Upper lobe of left lung (tissue), 6 donors: ENCODE results near the gene FALEC. TPM values are rescaled to one million over a fixed set of nuclear protein-coding genes. Genes with fewer than 3 reads are reported as not detected.

Experiments
- ATAC-seq, 2 donors: fragments of 200-7000 bp; cut with Tn5 transposase; one replicate each; pipeline ENCODE4 v1.9.1; 2022; ENCODE audit warnings: mild to moderate bottlenecking in 2 of 2, moderate library complexity in 2 of 2; ENCODE audit not compliant: low FRiP score in 2 of 2
- DNase-seq, 2 donors: peaks; one replicate each; pipeline ENCODE4 v3.0.0-alpha.2; 2019 to 2020
- H3K27ac ChIP-seq, 4 donors: fragments of 200-600 bp; sonication (generic); one replicate each; pipeline ENCODE4 v1.5.1; 2016 to 2019
- H3K27me3 ChIP-seq, 4 donors: fragments of 200-600 bp; sonication (generic); one replicate each; pipeline ENCODE4 v1.5.1; 2017 to 2019
- H3K36me3 ChIP-seq, 4 donors: fragments of 200-600 bp; sonication (generic); one replicate each; pipeline ENCODE4 v1.5.1; 2016 to 2019
- H3K4me1 ChIP-seq, 4 donors: fragments of 200-600 bp; sonication (generic); one replicate each; pipeline ENCODE4 v1.5.1; 2018 to 2019
- H3K4me3 ChIP-seq, 4 donors: fragments of 200-600 bp; sonication (generic); one replicate each; pipeline ENCODE4 v1.5.1; 2017 to 2019; ENCODE audit warnings: mild to moderate bottlenecking in 2 of 4, moderate library complexity in 1 of 4
- H3K9me3 ChIP-seq, 4 donors: fragments of 200-600 bp; sonication (generic); one replicate each; pipeline ENCODE4 v1.5.1; 2018 to 2019
- CTCF ChIP-seq, 6 experiments: fragments of 450-650 bp in 4 of 6; fragments of 200-600 bp in 2 of 6; sonication (generic) in 2 of 6; IDR thresholded peaks; one replicate each; pipeline ENCODE4 v1.5.1; 2016 to 2019; ENCODE audit warnings: antibody characterized with exemption in 6 of 6
- EP300 ChIP-seq, 4 donors: sonication (generic); formaldehyde crosslinking; IDR thresholded peaks; one replicate each; pipeline ENCODE4 v1.5.1; 2017; ENCODE audit warnings: antibody characterized with exemption in 4 of 4, control low read depth in 2 of 4
- POLR2A ChIP-seq, 4 donors: fragments of 450-650 bp; IDR thresholded peaks; one replicate each; pipeline ENCODE4 v1.5.1; 2016 to 2017; ENCODE audit warnings: antibody characterized with exemption in 4 of 4, mild to moderate bottlenecking in 2 of 4
- POLR2AphosphoS5 ChIP-seq, 2 donors: sonication (generic); formaldehyde crosslinking; IDR thresholded peaks; one replicate each; pipeline ENCODE4 v1.5.1; 2017; ENCODE audit warnings: antibody characterized with exemption in 2 of 2
- WGBS, 2 donors: methylation state at CpG; one replicate each; pipeline ENCODE4 v1.1.5; 2017 to 2018; 5-methylcytosine and 5-hydroxymethylcytosine counted together
- total RNA-seq, 6 donors: library from RNA; depleted of rRNA in 4 of 6; stranded (reverse); fragments of >200 nt in 4 of 6; gene quantifications; one replicate each; pipeline versions ENCODE4 v1.1.0 to v1.2.1, GENCODE V29; 2016 to 2021
- donor health status: DM: no; HTN: no; CAD: no; lungs with moderate emphysema.
- donor health status: DM: no; HTN: yes; CAD: no; lungs with severe emphysema.

The FALEC gene
- total RNA-seq, 6 donors from 2014 or later, result 4.2 TPM; not detected in 5

- TF ChIP-seq EP300 (IDR thresholded peaks at IDR 0.05) (no peak), CTCF (IDR thresholded peaks at IDR 0.05) (no peak), POLR2A (IDR thresholded peaks at IDR 0.05) (no peak), POLR2AphosphoS5 (IDR thresholded peaks at IDR 0.05) (no peak)
- no peak overlapping the region for H3K27ac ChIP-seq
- no peaks in the 10 kb centered on the region for H3K9me3 ChIP-seq
- no peaks in the 10 kb centered on the region for H3K36me3 ChIP-seq
- DNase-seq, result no peak
- H3K4me3 ChIP-seq, result no peak overlapping the region
- no peaks in the 10 kb centered on the region for H3K27me3 ChIP-seq
- peak in 1 of 2 donors; percentile 22 for ATAC-seq
- H3K4me1 ChIP-seq, result peaks cover 0 to 17% (median 10%) of the 10 kb centered on the region in 4 donors
- WGBS, 2 donors, result 59 to 61% methylated on average over 3 of the region's 3 CpGs
These were observed 28.7 kb downstream of the FALEC start for GRCh38 chr1:150544204-150544603.

GRCh38 chr1:150545486-150546032, 30.0 kb downstream of the FALEC start:
- Histone ChIP-seq H3K9me3 (no peaks in the 10 kb centered on the region), H3K4me3 (no peak overlapping the region), H3K27me3 (no peaks in the 10 kb centered on the region), H3K4me1 (peaks cover 10 to 29% (median 23%) of the 10 kb centered on the region in 4 donors), H3K36me3 (no peaks in the 10 kb centered on the region), H3K27ac (no peak overlapping the region)
- no peak for ATAC-seq
- DNase-seq, result no peak
- TF ChIP-seq EP300 (IDR thresholded peaks at IDR 0.05) (no peak), POLR2A (IDR thresholded peaks at IDR 0.05) (no peak), CTCF (IDR thresholded peaks at IDR 0.05) (no peak), POLR2AphosphoS5 (IDR thresholded peaks at IDR 0.05) (no peak)
- WGBS, 2 donors, result 79 to 80% methylated on average over 6 of the region's 6 CpGs

GRCh38 chr1:150546294-150546937, 30.9 kb downstream of the FALEC start:
- Histone ChIP-seq H3K4me3 (no peak overlapping the region), H3K27ac (no peak overlapping the region), H3K9me3 (no peaks in the 10 kb centered on the region), H3K36me3 (no peaks in the 10 kb centered on the region), H3K4me1 (peaks cover 19 to 38% (median 32%) of the 10 kb centered on the region in 4 donors), H3K27me3 (no peaks in the 10 kb centered on the region)
- DNase-seq, result no peak
- 85 to 89% methylated on average over 16 of the region's 16 CpGs for WGBS, 2 donors
- TF ChIP-seq POLR2A (IDR thresholded peaks at IDR 0.05), result no peak
- TF ChIP-seq CTCF (IDR thresholded peaks at IDR 0.05), result no peak
- no peak for TF ChIP-seq POLR2AphosphoS5 (IDR thresholded peaks at IDR 0.05)
- TF ChIP-seq EP300 (IDR thresholded peaks at IDR 0.05), result no peak
- no peak for ATAC-seq

DNA sequence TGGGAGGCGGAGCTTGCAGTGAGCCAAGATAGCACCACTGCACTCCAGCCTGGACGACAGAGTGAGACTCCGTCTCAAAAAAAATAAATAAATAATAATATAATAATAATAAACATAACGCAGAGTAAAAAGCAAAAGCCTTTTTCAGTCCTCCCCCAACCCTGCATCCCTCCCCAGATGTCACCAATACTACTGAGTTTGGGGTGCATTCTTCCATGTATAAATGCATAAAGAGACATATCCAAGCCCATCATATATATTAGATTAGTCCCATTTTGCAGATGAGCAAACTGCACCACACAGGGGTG, 32.7 kb downstream of the FALEC start:
- H3K27ac ChIP-seq, result peak overlapping the region; percentile 84 to 91 (median 88)
- ATAC-seq, result no peak

More for the DNA sequence above, 32.7 kb downstream of the FALEC start:
- Histone ChIP-seq H3K9me3 (no peaks in the 10 kb centered on the region), H3K4me1 (peaks cover 37 to 55% (median 50%) of the 10 kb centered on the region in 4 donors), H3K4me3 (peak overlapping the region; percentile 3 to 71 (median 58)), H3K27me3 (no peaks in the 10 kb centered on the region), H3K36me3 (no peaks in the 10 kb centered on the region)
- TF ChIP-seq EP300 (IDR thresholded peaks at IDR 0.05) (no peak), CTCF (IDR thresholded peaks at IDR 0.05) (no peak), POLR2A (IDR thresholded peaks at IDR 0.05) (no peak)
- WGBS, 2 donors, result 49 to 58% methylated on average over 4 of the region's 4 CpGs
- DNase-seq, result no peak
